ENCODE measurements around the gene PARD3.

The PARD3 gene

GRCh38 chr10:34166354-34166753 is 648.7 kb downstream of the PARD3 start:
- no peak for DNase-seq

GRCh38 chr10:34164029-34164428 is 651.1 kb downstream of the PARD3 start:
- DNase-seq: no peak

GRCh38 chr10:34163075-34163905 is 651.8 kb downstream of the PARD3 start:
- DNase-seq: no peak

- no peak for DNase-seq
Measured at GRCh38 chr10:34161777-34162370, 653.2 kb downstream of the PARD3 start.

- no peak for DNase-seq
Measured at GRCh38 chr10:34160595-34160994, 654.5 kb downstream of the PARD3 start.

GRCh38 chr10:34157501-34157900 is 657.6 kb downstream of the PARD3 start:
- DNase-seq: no peak

- no peak for DNase-seq
Measured at GRCh38 chr10:34156781-34157425, 658.2 kb downstream of the PARD3 start.

- no peak for DNase-seq
Measured at GRCh38 chr10:34155812-34156211, 659.3 kb downstream of the PARD3 start.

- no peak for DNase-seq
Measured at GRCh38 chr10:34154383-34154900, 660.7 kb downstream of the PARD3 start.

GRCh38 chr10:34153663-34154382 is 661.3 kb downstream of the PARD3 start:
- DNase-seq: no peak

- no peak for DNase-seq
Measured at GRCh38 chr10:34152434-34152833, 662.7 kb downstream of the PARD3 start.

- no peak for DNase-seq
Measured at GRCh38 chr10:34151931-34152330, 663.2 kb downstream of the PARD3 start.

- no peak for DNase-seq
Measured at GRCh38 chr10:34151481-34151880, 663.6 kb downstream of the PARD3 start.

- no peak for DNase-seq
Measured at GRCh38 chr10:34150103-34150502, 665.0 kb downstream of the PARD3 start.

GRCh38 chr10:34148305-34148657 is 666.8 kb downstream of the PARD3 start:
- DNase-seq: no peak

GRCh38 chr10:34147641-34148304 is 667.3 kb downstream of the PARD3 start:
- DNase-seq: no peak

- no peak for DNase-seq
Measured at GRCh38 chr10:34145715-34146114, 669.4 kb downstream of the PARD3 start.

- DNase-seq: no peak
Measured at GRCh38 chr10:34143466-34143865, 671.6 kb downstream of the PARD3 start.

GRCh38 chr10:34141032-34141680 is 673.9 kb downstream of the PARD3 start:
- DNase-seq: no peak

GRCh38 chr10:34139559-34139958 is 675.5 kb downstream of the PARD3 start:
- DNase-seq: no peak

- no peak for DNase-seq
Measured at GRCh38 chr10:34137955-34138354, 677.1 kb downstream of the PARD3 start.

- no peak for DNase-seq
Measured at GRCh38 chr10:34137201-34137600, 677.9 kb downstream of the PARD3 start.
